ENCODE results near the gene BLM.

Gene BLM

GRCh38 chr15:90790561-90790960 is 73.4 kb downstream of the BLM start:
- Mint-ChIP-seq H3K27me3 (ENCODE audit: low read depth) (no peaks in the 10 kb centered on the region), H3K9me3 (no peaks in the 10 kb centered on the region), H3K36me3 (ENCODE audit: low read depth) (peaks cover 18% of the 10 kb centered on the region), H3K4me1 (no peaks in the 10 kb centered on the region), H3K4me3 (no peak overlapping the region), H3K27ac (no peak overlapping the region)
- TF ChIP-seq CTCF (IDR thresholded peaks at IDR 0.05; ENCODE audit: unreplicated experiment in 3 of 3), result no peak

DNA sequence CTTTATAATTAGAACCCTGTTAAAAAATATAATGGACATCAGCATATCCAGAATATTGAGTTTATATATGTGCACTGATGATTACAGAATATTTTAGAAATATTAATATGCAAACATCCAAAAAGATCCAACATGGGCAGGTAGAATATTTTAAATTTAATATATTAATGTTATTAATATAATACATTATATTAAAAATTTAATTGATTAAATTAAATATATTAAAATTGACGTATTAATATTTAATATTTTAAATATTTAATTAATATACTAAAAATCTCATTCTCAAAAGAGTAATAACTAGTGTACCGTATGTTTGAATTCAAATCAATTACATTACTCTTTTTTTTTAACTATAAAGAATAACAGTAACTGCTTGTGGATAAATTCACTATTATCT is 77.4 kb downstream of the BLM start:
- Mint-ChIP-seq H3K4me3 (no peak overlapping the region), H3K9me3 (no peaks in the 10 kb centered on the region), H3K27me3 (ENCODE audit: low read depth) (no peaks in the 10 kb centered on the region), H3K27ac (no peak overlapping the region), H3K4me1 (no peaks in the 10 kb centered on the region), H3K36me3 (ENCODE audit: low read depth) (peaks cover 25% of the 10 kb centered on the region)
- no peak for TF ChIP-seq CTCF (IDR thresholded peaks at IDR 0.05; ENCODE audit: unreplicated experiment in 3 of 3)

GRCh38 chr15:90799639-90800170 is 82.6 kb downstream of the BLM start:
- Mint-ChIP-seq H3K4me1 (no peaks in the 10 kb centered on the region), H3K27ac (no peak overlapping the region), H3K4me3 (no peak overlapping the region), H3K9me3 (no peaks in the 10 kb centered on the region), H3K27me3 (ENCODE audit: low read depth) (no peaks in the 10 kb centered on the region), H3K36me3 (ENCODE audit: low read depth) (peaks cover 15% of the 10 kb centered on the region)
- TF ChIP-seq CTCF (IDR thresholded peaks at IDR 0.05; ENCODE audit: unreplicated experiment in 3 of 3), result no peak

- H3K27ac Mint-ChIP-seq, result no peak overlapping the region
- H3K4me3 Mint-ChIP-seq, result no peak overlapping the region
- no peaks in the 10 kb centered on the region for H3K9me3 Mint-ChIP-seq
- no peaks in the 10 kb centered on the region for H3K4me1 Mint-ChIP-seq
- TF ChIP-seq CTCF (IDR thresholded peaks at IDR 0.05; ENCODE audit: unreplicated experiment in 3 of 3), result no peak
- H3K27me3 Mint-ChIP-seq (ENCODE audit: low read depth), result no peaks in the 10 kb centered on the region
- H3K36me3 Mint-ChIP-seq (ENCODE audit: low read depth), result peaks cover 9% of the 10 kb centered on the region
Observed at GRCh38 chr15:90801803-90802202, 84.7 kb downstream of the BLM start.

DNA sequence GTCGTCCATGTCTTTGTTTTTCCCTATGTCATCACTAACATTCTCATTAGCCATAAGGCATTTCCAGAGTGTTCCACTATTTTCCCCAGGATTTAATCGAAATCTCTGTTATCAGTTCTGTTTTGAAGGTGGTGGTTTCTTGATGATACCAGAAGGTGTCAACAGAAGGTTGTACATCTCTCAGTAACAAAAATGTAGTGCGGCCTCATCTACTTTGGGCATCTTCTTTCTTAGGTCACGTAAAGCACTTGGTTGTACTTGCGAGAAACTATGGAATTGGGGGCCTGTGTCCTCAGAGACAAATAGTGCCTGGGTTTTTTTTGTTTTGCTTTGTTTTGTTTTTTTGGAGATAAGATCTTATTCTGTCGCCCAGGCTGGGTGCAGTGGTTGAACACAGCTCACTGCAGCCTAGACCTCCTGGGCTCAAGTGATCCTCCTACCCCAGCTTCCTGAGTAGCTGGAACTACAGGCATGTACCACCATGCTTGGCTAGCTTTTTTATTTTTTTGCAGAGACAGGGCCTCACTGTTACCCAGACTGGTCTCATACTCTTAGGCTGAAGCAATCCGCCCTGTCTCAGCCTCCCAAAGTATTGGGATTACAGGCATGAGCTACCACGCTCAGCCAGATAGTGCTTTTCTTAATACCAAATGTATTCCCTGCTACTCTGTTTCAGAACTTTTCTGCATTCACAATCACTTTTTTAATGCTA is 90.1 kb downstream of the BLM start:
- Mint-ChIP-seq H3K4me1 (no peaks in the 10 kb centered on the region), H3K27ac (no peak overlapping the region), H3K36me3 (ENCODE audit: low read depth) (peaks cover 17% of the 10 kb centered on the region), H3K27me3 (ENCODE audit: low read depth) (no peaks in the 10 kb centered on the region), H3K9me3 (no peaks in the 10 kb centered on the region), H3K4me3 (no peak overlapping the region)
- TF ChIP-seq CTCF (IDR thresholded peaks at IDR 0.05; ENCODE audit: unreplicated experiment in 3 of 3), result no peak

DNA sequence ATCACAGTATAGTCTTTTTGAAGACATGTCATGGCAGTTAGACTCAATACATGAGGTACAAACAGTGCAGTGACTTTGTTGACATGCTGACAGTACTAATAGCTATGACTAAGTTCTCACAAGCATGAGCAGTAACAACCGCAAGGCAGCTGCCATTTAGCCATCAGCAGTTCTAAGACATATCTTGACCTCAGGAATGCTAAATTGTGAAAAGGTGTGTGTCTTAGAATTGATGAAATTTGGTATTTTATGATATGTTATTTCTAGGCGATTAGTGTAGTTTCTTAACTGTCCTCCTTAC is 90.6 kb downstream of the BLM start:
- Mint-ChIP-seq H3K36me3 (ENCODE audit: low read depth) (peaks cover 17% of the 10 kb centered on the region), H3K4me1 (no peaks in the 10 kb centered on the region), H3K27me3 (ENCODE audit: low read depth) (no peaks in the 10 kb centered on the region), H3K27ac (no peak overlapping the region), H3K9me3 (no peaks in the 10 kb centered on the region), H3K4me3 (no peak overlapping the region)
- no peak for TF ChIP-seq CTCF (IDR thresholded peaks at IDR 0.05; ENCODE audit: unreplicated experiment in 3 of 3)
